T-helper 17 cell (primary cell): ENCODE measurements around the gene PLA2G6. TPM values are rescaled to one million over a fixed set of nuclear protein-coding genes. Genes with fewer than 3 reads are reported as not detected.
"Not testable (repeated sequence)": the region's sequence is repeated elsewhere in the genome, so short reads cannot be mapped to it uniquely, and the experiment has no call there.

Experiments
- ATAC-seq: fragments of 150-1000 bp; cut with Tn5 transposase; 2 replicates; pipeline ENCODE4 v1.10.0; 2021; ENCODE audit warnings: mild to moderate bottlenecking, moderate library complexity
- DNase-seq, 3 donors: peaks; one replicate each; pipeline versions ENCODE4 v3.0.0 to v3.0.0-alpha.2; 2020 to 2021
- H3K9me3 ChIP-seq: one replicate; pipeline ENCODE4 v1.7.0; 2013; ENCODE audit warnings: low read length, mild to moderate bottlenecking; ENCODE audit not compliant: control insufficient read depth, poor library complexity, severe bottlenecking
- H3K27ac Mint-ChIP-seq: one replicate; pipeline ENCODE4 v1.8.0; 2022; ENCODE audit warnings: mild to moderate bottlenecking, moderate library complexity, mixed read lengths
- H3K27me3 Mint-ChIP-seq: one replicate; pipeline ENCODE4 v1.8.0; 2022; ENCODE audit warnings: mixed read lengths
- H3K36me3 Mint-ChIP-seq: one replicate; pipeline ENCODE4 v1.8.0; 2022; ENCODE audit warnings: low read depth, mixed read lengths
- H3K4me1 Mint-ChIP-seq: one replicate; pipeline ENCODE4 v1.8.0; 2022; ENCODE audit warnings: mild to moderate bottlenecking, mixed read lengths
- H3K4me3 Mint-ChIP-seq: one replicate; pipeline ENCODE4 v1.8.0; 2022; ENCODE audit warnings: mild to moderate bottlenecking, moderate library complexity, mixed read lengths
- total RNA-seq, 4 donors: library from RNA in 2 of 4; stranded (reverse) in 2 of 4; gene quantifications; one replicate each; pipeline ENCODE4 v1.2.3 and lab custom pipeline; 2022 to 2026

PLA2G6 gene
- total RNA-seq, 2 donors from 2014 or later = 72.2 to 91.4 TPM

DNA sequence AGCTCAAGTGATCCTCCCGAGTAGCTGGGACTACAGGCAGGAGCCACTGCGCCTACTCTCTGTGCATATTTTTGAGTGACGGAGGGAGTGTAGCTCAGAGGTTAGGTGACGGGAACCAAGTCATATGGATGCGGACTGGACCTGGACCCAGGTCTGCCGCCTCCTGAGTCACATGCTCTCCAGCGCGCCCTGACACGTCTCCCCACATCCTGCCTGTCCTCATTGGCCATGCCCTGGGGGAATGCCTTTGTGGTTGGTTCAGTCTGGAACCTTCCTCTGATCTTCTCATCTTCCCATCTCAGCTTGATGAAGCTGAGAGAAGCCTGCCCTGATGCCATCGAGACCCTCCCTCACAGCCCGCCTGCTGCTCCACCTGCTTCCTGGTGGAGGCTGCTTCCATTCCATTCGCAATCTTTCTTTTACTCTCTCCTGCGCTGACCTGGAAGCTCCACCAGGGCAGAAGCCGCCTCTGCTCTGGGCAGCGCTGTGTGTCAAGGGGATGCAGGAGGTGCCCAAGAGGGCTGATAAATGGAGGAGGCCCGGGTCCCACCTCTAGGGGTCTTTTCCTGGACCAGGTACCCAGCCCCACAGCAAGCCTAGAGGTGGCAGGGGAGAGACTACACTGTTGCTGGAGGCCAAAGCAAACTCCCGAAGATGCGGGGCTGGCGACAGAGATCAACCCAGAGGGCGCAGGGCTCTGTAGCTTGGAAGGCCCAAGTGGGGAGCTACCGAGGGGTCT is 57.2 kb downstream of the PLA2G6 start:
- no peak overlapping the region for H3K4me3 Mint-ChIP-seq
- H3K36me3 Mint-ChIP-seq = peaks cover 2% of the 10 kb centered on the region
- no peak for DNase-seq
- H3K27me3 Mint-ChIP-seq = no peaks in the 10 kb centered on the region
- H3K27ac Mint-ChIP-seq = no peak overlapping the region
- no peak for ATAC-seq
- no peaks in the 10 kb centered on the region for H3K9me3 ChIP-seq
- peaks cover 3% of the 10 kb centered on the region for H3K4me1 Mint-ChIP-seq

DNA sequence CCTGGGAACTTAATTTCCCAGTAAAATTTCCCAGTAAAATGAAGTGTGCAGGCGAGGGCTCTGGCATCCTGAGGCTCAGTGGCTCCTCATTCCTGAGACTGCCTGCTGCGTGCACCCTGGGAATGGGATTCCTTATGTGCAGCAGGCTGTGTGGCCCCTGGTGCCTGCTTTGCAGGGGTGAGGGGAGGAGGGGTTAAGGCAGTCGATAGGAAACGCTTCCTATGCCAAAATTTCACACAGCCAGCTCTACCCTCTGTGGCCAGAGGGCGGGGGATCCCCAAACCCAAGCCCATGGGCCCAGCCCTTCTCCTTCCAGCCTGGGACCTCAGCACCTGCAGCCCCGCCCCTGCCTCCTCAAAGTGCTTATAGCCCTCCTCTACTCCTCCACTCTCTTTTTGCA is 59.0 kb downstream of the PLA2G6 start:
- ATAC-seq (no peak), DNase-seq (no peak)
- Mint-ChIP-seq H3K36me3 (peaks cover 2% of the 10 kb centered on the region), H3K27me3 (no peaks in the 10 kb centered on the region), H3K4me3 (no peak overlapping the region), H3K4me1 (peaks cover 3% of the 10 kb centered on the region), H3K27ac (peak overlapping the region; percentile 4)
- H3K9me3 ChIP-seq = no peaks in the 10 kb centered on the region

DNA sequence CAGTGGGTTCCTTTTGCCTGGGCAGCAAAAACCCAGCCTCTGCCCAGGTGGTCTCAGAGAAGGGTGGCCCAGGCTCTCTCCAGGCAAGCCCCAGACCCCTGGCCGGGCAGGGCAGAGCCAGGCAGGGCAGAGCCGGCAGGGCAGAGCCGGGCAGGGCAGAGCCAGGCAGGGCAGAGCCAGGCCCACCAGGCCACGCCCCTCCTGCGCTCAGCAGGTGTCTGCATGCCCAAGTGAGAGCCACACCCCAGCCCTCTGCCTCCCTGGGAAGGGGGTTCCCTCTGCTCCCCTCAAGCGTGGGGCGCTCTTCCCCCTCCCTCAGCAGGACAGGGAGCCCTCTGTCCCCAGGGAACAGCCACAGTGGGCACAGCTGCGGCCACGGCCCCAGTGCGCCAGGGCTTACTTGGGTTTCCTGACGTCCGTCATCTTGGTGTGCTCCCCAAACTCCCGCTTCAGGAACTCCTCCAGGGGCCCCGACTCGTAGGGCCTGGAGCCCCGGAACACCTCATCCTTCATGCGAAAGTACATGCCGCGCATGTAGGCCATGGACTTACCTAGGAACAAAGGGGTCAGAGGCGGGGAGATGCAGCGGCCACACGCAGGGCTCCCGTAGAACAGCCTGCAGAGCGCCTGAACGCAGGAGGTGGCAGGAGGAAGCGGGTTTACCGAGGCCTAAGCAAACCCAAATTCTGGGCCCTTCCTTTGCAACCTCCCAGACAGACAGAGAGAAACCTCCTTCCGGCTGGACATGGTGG is 61.1 kb downstream of the PLA2G6 start:
- no peaks in the 10 kb centered on the region for H3K27me3 Mint-ChIP-seq
- ATAC-seq = no peak

DNA sequence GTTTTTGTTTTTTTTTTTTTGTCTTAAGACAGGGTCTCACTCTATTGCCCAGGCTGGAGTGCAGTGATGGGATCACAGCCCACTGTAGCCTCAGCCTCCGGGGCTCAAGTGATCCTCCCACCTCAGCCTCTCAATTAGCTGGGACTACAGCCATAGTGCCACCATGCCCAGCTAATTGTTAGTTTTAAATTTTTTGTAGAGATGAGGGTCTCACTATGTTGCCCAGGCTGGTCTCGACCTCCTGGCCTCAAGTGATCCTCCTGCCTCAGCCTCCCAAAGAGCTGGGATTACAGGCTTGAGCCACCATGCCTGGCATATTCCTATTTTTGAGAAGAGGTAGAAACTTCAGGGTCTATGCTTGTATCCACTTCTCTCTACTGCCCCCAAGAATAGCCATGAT is 62.9 kb downstream of the PLA2G6 start:
- not testable (repeated sequence) for H3K4me1 Mint-ChIP-seq

More for the DNA sequence above, 61.1 kb downstream of the PLA2G6 start:
- no peak for DNase-seq
- H3K27ac Mint-ChIP-seq = no peak overlapping the region
- peaks cover 2% of the 10 kb centered on the region for H3K36me3 Mint-ChIP-seq
- no peaks in the 10 kb centered on the region for H3K9me3 ChIP-seq
- H3K4me1 Mint-ChIP-seq = peaks cover 3% of the 10 kb centered on the region
- no peak overlapping the region for H3K4me3 Mint-ChIP-seq

DNA sequence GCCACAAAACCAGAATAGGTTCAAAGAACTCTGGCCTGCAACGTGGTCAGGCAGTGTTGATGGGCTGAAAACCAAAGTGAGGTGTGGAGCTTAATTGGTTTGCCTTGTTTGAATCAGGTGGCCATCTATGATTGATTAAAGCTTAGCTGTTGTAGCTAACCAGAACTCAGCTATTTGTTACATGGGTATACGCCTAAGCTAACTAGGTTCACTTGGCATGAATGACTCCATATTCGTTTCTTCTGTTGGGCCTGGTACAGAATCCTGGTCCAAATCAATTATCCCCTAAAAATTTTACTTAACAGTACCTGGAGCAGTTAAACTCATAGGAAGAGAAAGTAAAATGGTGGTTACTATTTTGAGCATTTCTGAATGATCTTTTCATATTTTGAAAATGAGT is 63.4 kb downstream of the PLA2G6 start:
- H3K4me1 Mint-ChIP-seq = peaks cover 6% of the 10 kb centered on the region
- DNase-seq = no peak
- H3K27me3 Mint-ChIP-seq = no peaks in the 10 kb centered on the region
- H3K4me3 Mint-ChIP-seq = no peak overlapping the region
- no peaks in the 10 kb centered on the region for H3K9me3 ChIP-seq
- no peak for ATAC-seq
- H3K36me3 Mint-ChIP-seq = peaks cover 2% of the 10 kb centered on the region
- no peak overlapping the region for H3K27ac Mint-ChIP-seq

More for the DNA sequence above, 62.9 kb downstream of the PLA2G6 start:
- peak overlapping the region; percentile 27 for H3K27ac Mint-ChIP-seq
- not testable (repeated sequence) for H3K4me3 Mint-ChIP-seq, H3K9me3 ChIP-seq, DNase-seq, H3K36me3 Mint-ChIP-seq, ATAC-seq, H3K27me3 Mint-ChIP-seq

DNA sequence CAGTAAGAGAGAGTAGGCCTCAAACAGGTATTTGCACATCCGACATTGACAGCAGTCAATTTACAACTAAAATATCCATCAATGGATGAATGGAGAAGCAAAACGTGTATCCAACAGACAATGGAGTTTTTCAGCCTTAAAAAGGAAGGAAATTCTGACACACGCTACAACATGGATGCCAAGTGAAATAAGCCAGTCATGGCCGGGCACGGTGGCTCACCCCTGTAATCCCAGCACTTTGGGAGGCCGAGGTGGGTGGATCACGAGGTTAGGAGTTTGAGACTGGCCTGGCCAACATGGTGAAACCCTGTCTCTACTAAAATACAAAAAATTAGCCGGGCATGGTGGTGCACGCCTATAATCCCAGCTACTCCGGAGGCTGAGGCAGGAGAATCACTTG is 64.1 kb downstream of the PLA2G6 start:
- H3K9me3 ChIP-seq, H3K4me3 Mint-ChIP-seq, H3K27me3 Mint-ChIP-seq, DNase-seq, H3K4me1 Mint-ChIP-seq, H3K36me3 Mint-ChIP-seq, H3K27ac Mint-ChIP-seq, ATAC-seq: not testable (repeated sequence)

DNA sequence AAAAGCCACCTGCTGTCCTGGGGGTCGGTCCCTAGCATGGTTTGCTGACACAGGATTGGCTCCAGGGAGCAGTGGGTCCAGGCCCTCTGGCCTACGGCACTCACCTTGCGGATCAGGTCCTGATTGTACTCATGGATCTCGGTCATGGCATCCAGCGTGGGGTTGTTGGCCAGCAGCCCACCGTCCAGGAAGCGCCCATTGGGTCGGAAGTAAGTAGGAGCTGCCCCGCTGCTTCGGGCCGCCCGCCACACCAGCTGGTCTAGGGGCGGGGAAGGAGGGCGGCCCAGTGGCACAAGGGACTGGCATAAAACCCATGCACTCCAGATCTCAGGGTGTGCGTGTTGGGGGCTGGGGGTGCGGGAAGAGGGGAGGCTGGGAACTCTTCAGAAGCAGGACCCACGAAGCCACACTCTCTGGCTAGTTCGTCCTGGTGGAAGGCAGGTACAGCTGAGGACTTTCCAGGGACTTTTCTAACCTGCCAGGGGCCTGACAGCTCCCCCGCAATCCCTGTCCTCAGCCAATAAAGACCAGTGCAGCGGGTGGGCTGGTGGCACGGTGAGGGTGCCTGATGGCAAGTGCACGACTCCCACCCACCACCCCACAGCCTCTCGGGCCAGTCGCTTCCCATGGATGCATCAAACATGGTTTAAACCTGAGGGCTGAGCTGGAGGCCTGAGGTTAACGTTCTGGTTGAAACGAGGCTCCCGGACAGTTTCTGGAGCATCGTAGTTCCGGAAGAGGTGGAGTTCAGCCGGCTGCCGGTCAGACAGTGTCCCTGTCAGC is 66.0 kb downstream of the PLA2G6 start:
- no peak for DNase-seq
- Mint-ChIP-seq H3K36me3 (peaks cover 4% of the 10 kb centered on the region), H3K4me1 (peaks cover 8% of the 10 kb centered on the region)

DNA sequence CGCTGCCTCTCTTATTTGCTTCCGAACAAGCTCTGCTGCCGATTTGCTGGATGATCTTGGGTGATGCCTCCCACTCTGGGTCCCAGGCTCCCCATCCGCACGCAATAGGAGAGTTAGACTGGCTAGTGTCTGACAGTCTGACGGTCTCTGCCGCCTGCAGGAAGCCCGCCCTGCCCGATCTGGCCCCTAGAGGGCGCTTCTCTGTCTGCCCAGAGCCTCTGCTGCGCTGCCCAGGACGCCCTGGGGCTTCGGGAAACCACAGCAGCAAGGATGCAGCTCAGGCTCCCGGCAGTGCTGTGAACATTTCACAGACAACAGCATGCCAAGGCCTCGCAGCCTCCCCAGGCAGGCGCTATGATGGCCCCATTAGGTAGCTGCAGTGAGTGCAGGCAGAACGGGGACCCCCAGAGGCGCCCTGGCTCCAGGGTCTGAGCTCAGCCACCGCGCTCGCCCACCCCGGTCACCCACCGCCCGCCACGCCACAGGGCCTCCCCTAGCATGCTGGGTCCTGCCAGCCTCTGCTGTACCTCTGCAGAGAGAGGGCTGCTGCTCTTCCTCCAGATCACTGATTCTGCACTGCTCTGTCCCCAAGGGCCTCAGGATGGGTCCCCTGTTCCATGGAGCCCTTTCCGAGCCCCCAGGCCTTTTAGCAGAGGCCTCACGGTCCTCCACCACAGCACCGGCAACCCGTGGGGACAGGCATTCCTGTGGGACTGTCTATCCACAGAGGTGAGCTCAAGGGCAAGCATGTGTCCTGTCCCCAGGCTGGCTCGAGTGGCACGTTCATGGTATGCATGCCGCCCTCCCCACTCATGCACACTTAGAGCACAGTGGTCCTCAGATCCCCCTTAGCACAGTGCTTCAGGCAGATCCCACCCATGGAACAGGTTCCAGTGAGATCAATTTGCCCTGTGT is 66.9 kb downstream of the PLA2G6 start:
- H3K4me3 Mint-ChIP-seq = no peak overlapping the region
- H3K36me3 Mint-ChIP-seq = peaks cover 4% of the 10 kb centered on the region
- DNase-seq (peak; percentile 54 to 79 (median 61)), ATAC-seq (peak; percentile 91)
- no peaks in the 10 kb centered on the region for H3K27me3 Mint-ChIP-seq
- H3K27ac Mint-ChIP-seq = peak overlapping the region; percentile 27
- H3K4me1 Mint-ChIP-seq = peaks cover 8% of the 10 kb centered on the region
- H3K9me3 ChIP-seq = no peaks in the 10 kb centered on the region

More for the DNA sequence above, 66.0 kb downstream of the PLA2G6 start:
- Mint-ChIP-seq H3K27me3 (no peaks in the 10 kb centered on the region), H3K27ac (no peak overlapping the region), H3K4me3 (no peak overlapping the region)
- no peak for ATAC-seq
- no peaks in the 10 kb centered on the region for H3K9me3 ChIP-seq

DNA sequence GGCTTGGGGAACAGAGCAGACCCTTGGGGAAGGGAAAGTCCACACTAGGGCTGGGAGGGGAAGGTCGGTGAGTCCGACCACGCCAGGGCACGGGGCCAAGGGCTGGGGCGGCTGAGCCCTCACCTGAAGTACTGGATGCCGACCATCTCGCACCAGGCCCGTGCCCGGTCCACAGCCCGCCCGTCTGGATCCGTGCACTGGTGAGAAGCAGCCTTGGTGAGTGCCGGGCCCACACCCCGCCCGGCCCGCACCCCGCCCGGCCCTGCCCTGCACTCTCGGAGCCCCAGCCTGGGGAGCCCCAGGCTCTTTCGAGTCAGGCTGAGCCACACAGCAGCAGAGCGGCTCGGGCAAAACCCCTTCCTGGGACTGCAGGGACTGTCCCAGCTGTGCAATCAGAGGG is 69.2 kb downstream of the PLA2G6 start:
- DNase-seq (no peak), ATAC-seq (no peak)
- Mint-ChIP-seq H3K36me3 (peaks cover 4% of the 10 kb centered on the region), H3K4me1 (peaks cover 10% of the 10 kb centered on the region), H3K4me3 (no peak overlapping the region), H3K27me3 (no peaks in the 10 kb centered on the region), H3K27ac (no peak overlapping the region)
- H3K9me3 ChIP-seq = no peaks in the 10 kb centered on the region

DNA sequence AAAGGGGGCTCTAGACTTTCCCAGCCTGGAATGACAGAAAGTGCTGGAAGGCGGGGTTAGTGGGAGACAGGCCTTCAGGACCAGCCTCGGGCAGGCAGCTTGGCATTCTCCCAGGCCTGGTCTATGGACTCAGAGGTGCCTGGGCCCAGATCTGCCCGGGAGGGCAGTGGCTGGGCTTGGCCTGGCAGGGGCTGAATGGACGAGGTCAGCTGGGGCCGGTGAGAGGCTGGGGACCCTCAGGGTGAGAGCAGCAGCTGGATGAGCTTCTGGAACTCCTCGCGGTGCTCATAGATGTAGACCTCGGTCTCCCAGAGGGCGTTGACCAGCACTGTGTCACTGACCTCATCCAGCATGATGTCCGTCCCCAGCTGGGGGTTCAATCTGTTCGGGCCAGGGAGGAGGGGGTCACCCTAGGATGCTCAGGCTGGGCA is 69.7 kb downstream of the PLA2G6 start:
- Mint-ChIP-seq H3K27ac (no peak overlapping the region), H3K4me1 (peaks cover 10% of the 10 kb centered on the region), H3K4me3 (no peak overlapping the region), H3K36me3 (peaks cover 4% of the 10 kb centered on the region), H3K27me3 (no peaks in the 10 kb centered on the region)
- DNase-seq = no peak
- ATAC-seq = no peak
- no peaks in the 10 kb centered on the region for H3K9me3 ChIP-seq

DNA sequence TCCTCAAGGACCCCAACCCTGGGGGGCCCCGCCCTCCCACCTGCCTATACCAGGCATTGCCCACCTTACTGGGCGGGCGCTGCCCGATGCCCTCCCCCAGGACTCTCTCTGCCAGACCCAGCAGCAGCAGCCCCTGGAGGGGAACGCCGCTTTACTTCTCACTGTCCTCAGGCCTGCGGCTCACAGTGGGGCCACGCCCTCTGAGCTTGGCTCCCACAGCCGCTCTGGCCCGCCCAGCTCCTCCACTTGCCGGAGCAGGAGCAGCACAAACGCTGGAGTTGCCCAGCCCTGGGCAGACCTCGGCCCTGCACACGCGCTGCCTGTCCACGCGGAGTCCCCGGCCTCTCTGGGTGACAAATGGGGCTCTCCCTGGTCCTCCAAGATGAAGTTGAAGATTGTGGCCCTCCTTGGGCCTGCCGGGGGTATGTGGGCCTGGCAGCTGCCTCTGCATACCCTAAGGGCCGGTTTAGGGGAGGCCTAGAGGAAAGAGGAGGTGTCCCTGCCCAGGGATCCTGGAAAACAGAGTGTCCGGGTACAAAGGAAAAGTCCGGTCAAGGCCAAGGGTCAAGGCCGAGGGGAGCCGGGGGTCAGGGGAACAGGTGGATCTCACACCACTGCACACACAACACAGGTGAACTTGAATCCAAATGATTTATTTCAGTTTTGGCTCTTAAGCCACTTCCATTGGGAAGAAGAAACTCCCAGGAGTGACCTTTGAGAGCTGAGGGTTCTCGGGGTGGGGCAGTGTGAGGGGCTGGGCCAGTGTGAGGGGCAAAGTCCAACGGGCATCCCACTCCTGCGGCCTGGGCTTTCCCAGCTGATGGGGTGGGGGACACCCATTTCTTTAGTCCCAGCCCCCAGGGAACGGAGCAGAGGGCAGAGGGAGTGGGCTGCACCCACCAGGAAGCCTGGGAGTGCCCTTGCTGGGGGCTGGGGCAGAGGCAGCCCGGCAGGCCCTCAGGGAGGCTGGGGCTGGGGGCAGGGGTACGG is 70.5 kb downstream of the PLA2G6 start:
- Mint-ChIP-seq H3K4me3 (peak overlapping the region; percentile 21), H3K36me3 (peaks cover 4% of the 10 kb centered on the region), H3K4me1 (peaks cover 10% of the 10 kb centered on the region), H3K27me3 (no peaks in the 10 kb centered on the region), H3K27ac (peak overlapping the region; percentile 41)
- ATAC-seq (no peak), DNase-seq (no peak)
- H3K9me3 ChIP-seq = no peaks in the 10 kb centered on the region
